Ramos (cell line): ENCODE results near the gene PPP1R3G.
"Not testable (repeated sequence)": the region's sequence is repeated elsewhere in the genome, so short reads cannot be mapped to it uniquely, and the experiment has no call there.

Experiments
- in situ Hi-C: fragments of 300-500 bp; cut with MboI; formaldehyde crosslinking; loops from one replicate; pipeline ENCODE4 v1.14.3; 2022; ENCODE audit warnings: low sequenced_read_pairs; ENCODE audit not compliant: unreplicated experiment

PPP1R3G gene

GRCh38 chr6:5113096-5113495 is 28.0 kb downstream of the PPP1R3G start:
- in situ Hi-C loops: no loop called here

DNA sequence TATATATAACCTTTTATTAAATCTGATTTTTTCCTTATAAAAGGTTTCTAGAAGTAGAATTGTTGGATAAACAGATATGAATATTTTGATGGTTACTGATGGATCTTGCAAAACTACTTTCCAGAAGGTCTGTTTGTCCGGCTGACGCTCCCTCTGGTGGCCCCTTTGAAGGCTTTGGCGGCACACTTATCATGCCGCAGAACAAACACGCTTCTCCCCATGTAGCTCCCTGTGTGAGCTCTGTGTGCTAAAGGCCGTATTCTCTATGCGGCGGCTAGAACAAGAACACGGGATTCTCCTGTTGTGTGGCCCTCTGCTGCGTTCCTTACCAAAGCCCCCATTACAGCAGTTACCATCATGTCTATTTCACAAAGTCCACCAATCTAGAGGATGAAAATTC is 30.0 kb downstream of the PPP1R3G start:
- in situ Hi-C loops: no loop called here

DNA sequence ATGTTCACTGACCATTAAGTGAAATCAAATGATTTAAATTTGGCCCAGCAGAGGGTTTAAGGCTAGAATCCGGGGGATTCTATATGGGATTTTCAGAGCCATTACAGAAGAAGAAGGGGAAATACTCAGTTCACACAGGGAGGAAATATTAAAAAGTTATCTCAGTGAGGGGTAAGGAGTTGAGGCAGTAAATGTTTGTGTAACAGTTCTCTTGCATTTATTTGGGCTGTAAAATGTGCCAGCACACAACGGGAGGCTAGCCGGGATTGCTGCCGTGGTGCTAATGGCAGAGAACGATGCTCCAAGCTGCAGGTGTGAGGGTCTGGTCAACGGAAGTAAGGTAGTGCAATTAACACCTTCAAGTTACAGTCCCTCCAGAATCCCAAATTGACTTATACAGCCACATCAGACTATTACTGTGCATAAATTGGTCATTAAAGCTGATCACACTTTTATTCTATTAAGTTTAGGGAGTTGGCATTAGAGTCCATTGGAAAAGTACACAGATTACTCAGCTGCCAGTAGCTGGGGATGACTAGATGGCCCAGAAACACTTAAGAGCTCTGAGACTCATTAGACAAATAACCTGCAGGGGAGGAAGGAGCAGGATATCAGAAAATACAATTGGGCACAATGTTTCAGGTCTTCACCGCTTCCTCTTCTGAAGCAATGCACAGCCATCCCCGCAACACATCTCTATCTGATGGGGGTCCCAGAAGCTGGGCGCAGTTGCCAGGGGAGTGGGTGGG is 31.3 kb downstream of the PPP1R3G start:
- in situ Hi-C loops: no loop called here

GRCh38 chr6:5119090-5119951 is 34.2 kb downstream of the PPP1R3G start:
- in situ Hi-C loops: no loop called here

DNA sequence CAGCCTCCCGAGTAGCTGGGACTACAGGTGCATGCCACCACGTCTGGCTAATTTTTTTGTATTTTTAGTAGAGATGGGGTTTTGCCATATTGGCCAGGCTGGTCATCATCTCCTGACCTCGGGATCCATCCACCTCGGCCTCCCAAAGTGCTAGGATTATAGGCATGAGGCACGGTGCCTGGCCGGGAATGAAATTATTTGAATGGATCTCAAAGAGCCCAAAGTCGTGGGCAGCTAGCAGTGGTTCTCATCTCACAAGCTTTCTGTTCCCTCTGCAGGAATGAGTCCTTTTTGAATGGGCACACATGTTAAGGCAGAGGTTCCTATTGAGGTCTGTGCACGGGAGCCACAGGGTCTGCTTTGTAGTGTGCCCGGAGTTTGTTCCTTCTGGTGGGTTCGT is 34.9 kb downstream of the PPP1R3G start:
- in situ Hi-C loops: no loop called here

DNA sequence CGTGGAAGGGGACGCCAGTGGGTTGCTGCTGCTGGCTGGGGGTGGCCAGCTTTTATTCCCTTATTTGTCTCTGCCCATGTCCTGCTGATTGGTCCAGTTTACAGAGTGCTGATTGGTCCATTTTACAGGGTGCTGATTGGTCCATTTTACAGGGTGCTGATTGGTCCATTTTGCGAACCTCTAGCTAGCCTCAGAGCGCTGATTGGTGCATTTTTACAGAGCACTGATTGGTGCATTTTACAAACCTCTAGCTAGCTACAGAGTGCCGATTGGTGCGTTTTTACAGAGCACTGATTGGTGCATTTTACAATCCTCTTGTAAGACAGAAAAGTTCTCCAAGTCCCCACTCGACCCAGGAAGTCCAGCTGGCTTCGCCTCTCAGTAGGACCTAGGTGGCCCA is 35.4 kb downstream of the PPP1R3G start:
- in situ Hi-C loops: not testable (repeated sequence)

GRCh38 chr6:5121479-5121878 is 36.3 kb downstream of the PPP1R3G start:
- in situ Hi-C loops: no loop called here

GRCh38 chr6:5121956-5122355 is 36.8 kb downstream of the PPP1R3G start:
- in situ Hi-C loops: no loop called here

GRCh38 chr6:5122504-5123112 is 37.5 kb downstream of the PPP1R3G start:
- in situ Hi-C loops: no loop called here

- in situ Hi-C loops: no loop called here
Observed at GRCh38 chr6:5123296-5124143, 38.4 kb downstream of the PPP1R3G start.

DNA sequence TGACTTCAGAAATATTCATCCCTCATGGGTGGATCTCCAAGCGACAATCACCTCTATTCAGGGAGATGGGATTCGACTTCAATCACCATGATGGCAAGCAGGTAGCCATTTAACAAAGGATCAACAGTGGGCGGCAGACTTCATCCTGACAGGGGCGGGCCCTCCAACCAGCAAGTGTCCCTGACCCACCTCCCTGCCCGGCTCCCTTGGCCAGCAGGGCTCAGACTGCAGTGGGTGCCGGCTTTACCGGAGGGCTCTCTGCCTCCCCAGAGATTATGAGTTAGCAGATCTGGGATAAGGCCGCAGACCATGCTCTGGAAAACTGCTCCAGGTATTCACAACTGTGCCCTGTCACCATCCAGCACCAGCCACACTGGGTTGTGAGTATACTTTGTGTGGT is 39.4 kb downstream of the PPP1R3G start:
- in situ Hi-C loops: no loop called here

GRCh38 chr6:5125152-5126006 is 40.2 kb downstream of the PPP1R3G start:
- in situ Hi-C loops: no loop called here

- in situ Hi-C loops: no loop called here
Observed at GRCh38 chr6:5126214-5126613, 41.1 kb downstream of the PPP1R3G start.

GRCh38 chr6:5127106-5127687 is 42.1 kb downstream of the PPP1R3G start:
- in situ Hi-C loops: no loop called here

- in situ Hi-C loops: no loop called here
Observed at GRCh38 chr6:5128351-5128750, 43.2 kb downstream of the PPP1R3G start.

GRCh38 chr6:5130135-5130866 is 45.2 kb downstream of the PPP1R3G start:
- in situ Hi-C loops: no loop called here

- in situ Hi-C loops: no loop called here
Observed at GRCh38 chr6:5132731-5133130, 47.6 kb downstream of the PPP1R3G start.

- in situ Hi-C loops: no loop called here
Observed at GRCh38 chr6:5133943-5134342, 48.8 kb downstream of the PPP1R3G start.
